ENCODE measurements around the gene ZSWIM4. TPM values are rescaled to one million over a fixed set of nuclear protein-coding genes. Genes with fewer than 3 reads are reported as not detected.

Gene ZSWIM4
- total RNA-seq, 4 donors from 2014 or later: 0.26 to 8.4 (median 6.0) TPM

DNA sequence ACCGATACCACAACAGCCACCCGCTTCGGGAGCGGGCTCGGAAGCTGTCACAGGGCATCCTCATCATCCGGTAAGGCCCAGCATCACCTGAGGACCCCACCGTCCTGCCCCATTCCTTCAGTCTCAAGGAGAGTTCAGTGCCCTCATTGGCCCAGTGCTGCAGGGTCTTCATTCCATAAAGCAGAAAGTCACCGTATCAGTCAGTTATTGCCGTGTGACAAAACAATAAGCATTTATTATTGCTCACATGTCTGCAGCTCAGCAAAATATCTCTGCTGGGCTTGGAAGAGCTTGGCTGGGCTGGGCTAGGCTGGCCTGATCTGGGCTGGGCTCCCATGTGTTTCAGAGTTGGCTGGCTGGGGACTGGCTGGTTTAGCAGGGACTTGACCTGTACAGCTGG lies 39.0 kb upstream of the ZSWIM4 start:
- H3K27ac ChIP-seq: no peak overlapping the region
- no peaks in the 10 kb centered on the region for H3K4me1 ChIP-seq
- DNase-seq: no peak
- TF ChIP-seq POLR2A (IDR thresholded peaks at IDR 0.05): no peak
- TF ChIP-seq CTCF (IDR thresholded peaks at IDR 0.05): no peak
- intact Hi-C loops (cut with DNase I; ENCODE audit: low total_unique reads): no loop called here
- H3K4me3 ChIP-seq: no peak overlapping the region
- H3K27me3 ChIP-seq: no peaks in the 10 kb centered on the region
- H3K36me3 ChIP-seq: no peaks in the 10 kb centered on the region
- no peaks in the 10 kb centered on the region for H3K9me3 ChIP-seq

DNA sequence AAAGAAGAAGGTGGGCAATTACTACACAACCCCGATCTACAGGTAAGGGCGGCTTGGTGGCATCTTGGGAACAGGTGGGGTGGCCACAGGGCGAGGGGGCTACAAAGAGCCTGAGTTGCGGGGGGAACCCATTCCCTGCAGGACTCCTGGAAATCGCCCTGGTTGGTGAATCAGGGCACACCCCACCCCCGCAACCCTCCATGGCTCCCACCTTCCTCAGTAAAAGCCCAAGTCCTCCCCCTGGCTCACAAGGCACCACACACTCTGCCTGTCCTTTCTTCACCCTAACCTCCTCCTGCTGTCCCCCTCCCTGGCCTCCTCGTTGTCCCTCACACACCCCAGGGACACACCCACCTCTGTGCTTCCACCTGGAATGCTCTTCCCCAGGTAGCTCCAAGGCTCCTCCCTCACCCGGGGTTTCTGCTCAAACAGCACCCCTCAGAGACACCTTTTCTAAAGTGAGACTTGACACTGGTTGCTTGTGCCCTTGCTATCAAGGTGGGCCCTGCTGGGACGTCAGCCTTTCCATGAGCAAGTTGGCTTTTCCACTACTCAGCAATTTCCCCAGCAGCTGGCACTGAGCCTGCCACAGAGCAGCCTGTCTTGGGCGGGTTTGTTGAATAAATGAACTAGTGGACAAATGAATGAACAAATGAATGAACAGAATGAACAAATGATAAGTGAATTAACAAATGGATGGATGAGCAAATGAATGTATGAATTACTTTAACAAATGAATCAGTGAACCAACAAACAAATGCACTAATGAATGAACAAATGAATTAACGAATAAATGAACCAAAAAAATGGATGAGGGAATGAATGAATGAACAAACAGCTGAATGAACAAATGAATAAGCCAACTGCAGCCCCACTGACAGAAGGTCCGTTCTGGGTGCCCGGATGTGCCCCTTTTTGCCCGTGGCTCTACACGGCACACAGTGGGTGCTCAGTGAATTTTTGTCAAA lies 37.2 kb upstream of the ZSWIM4 start:
- no peak overlapping the region for H3K27ac ChIP-seq
- H3K36me3 ChIP-seq: no peaks in the 10 kb centered on the region
- H3K9me3 ChIP-seq: no peaks in the 10 kb centered on the region
- no peak overlapping the region for H3K4me3 ChIP-seq
- H3K4me1 ChIP-seq: no peaks in the 10 kb centered on the region
- DNase-seq: no peak
- intact Hi-C loops (cut with DNase I; ENCODE audit: low total_unique reads): no loop called here
- no peaks in the 10 kb centered on the region for H3K27me3 ChIP-seq
- TF ChIP-seq POLR2A (IDR thresholded peaks at IDR 0.05) (no peak), CTCF (IDR thresholded peaks at IDR 0.05) (no peak)

- DNase-seq: no peak
- Histone ChIP-seq H3K4me3 (no peak overlapping the region), H3K27me3 (no peaks in the 10 kb centered on the region), H3K27ac (no peak overlapping the region), H3K4me1 (no peaks in the 10 kb centered on the region), H3K36me3 (no peaks in the 10 kb centered on the region), H3K9me3 (no peaks in the 10 kb centered on the region)
- no peak for TF ChIP-seq POLR2A (IDR thresholded peaks at IDR 0.05)
- no peak for TF ChIP-seq CTCF (IDR thresholded peaks at IDR 0.05)
- intact Hi-C loops (cut with DNase I; ENCODE audit: low total_unique reads): no loop called here
Measured at GRCh38 chr19:13758795-13759194, 36.4 kb upstream of the ZSWIM4 start.

DNA sequence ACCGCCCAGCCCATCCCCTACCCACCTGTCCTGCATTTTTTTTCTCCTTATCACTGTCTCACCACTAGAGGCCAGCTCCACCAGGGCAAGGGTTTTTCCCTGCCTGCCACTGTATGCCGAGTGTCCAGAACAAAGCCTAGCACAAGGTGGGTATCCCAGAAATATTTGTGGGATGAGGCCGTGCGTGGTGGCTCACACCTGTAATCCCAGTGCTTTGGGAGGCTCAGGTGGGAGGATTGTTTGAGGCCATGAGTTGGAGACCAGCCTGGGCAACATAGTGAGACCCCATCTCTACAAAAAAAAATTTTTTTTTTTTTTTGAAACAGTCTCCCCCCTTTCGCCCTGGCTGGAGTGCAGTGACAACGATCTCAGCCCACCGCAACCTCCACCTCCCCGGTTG lies 33.8 kb upstream of the ZSWIM4 start:
- TF ChIP-seq CTCF (IDR thresholded peaks at IDR 0.05): no peak
- TF ChIP-seq POLR2A (IDR thresholded peaks at IDR 0.05): no peak
- H3K4me1 ChIP-seq: peaks cover 0 to 5% of the 10 kb centered on the region in 2 donors
- no peaks in the 10 kb centered on the region for H3K36me3 ChIP-seq
- H3K4me3 ChIP-seq: no peak overlapping the region
- no peak overlapping the region for H3K27ac ChIP-seq
- no peak for DNase-seq
- intact Hi-C loops (cut with DNase I; ENCODE audit: low total_unique reads): no loop called here
- no peaks in the 10 kb centered on the region for H3K9me3 ChIP-seq
- H3K27me3 ChIP-seq: no peaks in the 10 kb centered on the region

DNA sequence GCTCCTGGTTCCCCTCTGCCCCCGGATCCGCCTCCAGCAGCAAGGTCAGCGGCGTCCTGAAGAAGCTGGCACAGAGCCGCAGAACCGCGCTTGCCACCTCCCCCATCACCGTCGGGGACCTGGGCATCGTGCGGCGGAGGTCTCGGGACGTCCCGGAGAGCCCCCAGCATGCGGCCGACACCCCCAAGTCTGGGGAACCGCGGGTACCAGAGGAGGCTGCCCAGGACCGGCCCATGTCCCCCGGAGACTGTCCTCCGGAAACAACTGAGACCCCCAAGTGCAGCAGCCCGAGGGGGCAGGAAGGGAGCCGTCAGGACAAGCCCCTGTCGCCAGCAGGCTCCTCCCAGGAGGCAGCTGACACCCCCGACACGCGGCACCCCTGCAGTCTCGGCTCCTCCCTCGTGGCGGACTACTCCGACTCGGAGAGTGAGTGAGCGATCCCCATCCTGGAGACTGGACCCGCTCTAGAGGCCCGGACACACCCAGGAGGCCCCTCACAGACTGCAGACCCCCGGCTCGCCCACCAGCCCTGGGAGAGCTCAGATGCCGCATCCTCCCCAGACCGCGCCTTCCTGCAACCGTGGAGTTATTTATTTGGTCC lies 32.5 kb upstream of the ZSWIM4 start:
- Histone ChIP-seq H3K27me3 (no peaks in the 10 kb centered on the region), H3K27ac (no peak overlapping the region), H3K9me3 (no peaks in the 10 kb centered on the region), H3K36me3 (no peaks in the 10 kb centered on the region), H3K4me3 (no peak overlapping the region), H3K4me1 (peaks cover 0 to 5% of the 10 kb centered on the region in 2 donors)
- no peak for TF ChIP-seq POLR2A (IDR thresholded peaks at IDR 0.05)
- no peak for TF ChIP-seq CTCF (IDR thresholded peaks at IDR 0.05)
- intact Hi-C loops (cut with DNase I; ENCODE audit: low total_unique reads): no loop called here
- no peak for DNase-seq
